DMS 273 treated with DMSO at 0.1 percent for 48 hours (cell line): ENCODE results near the gene GDF2.

Experiments
- DNase-seq: peaks from one replicate; lab custom pipeline; 2025; lab: John Stamatoyannopoulos, UW

Gene GDF2

GRCh38 chr10:47322300-47323061 is at the start of gene GDF2:
Gene GDF2 (plus strand): TSS chr10:47322454. CDS start chr10:47322669, 215 bp downstream.
- no peak for DNase-seq

GRCh38 chr10:47276071-47276470 is 46.2 kb upstream of the GDF2 start:
- DNase-seq, result no peak

- DNase-seq, result no peak
Observed at GRCh38 chr10:47276576-47277351, 45.5 kb upstream of the GDF2 start.

GRCh38 chr10:47277352-47278151 is 44.7 kb upstream of the GDF2 start:
- DNase-seq, result no peak

- DNase-seq, result no peak
Observed at GRCh38 chr10:47278152-47278473, 44.1 kb upstream of the GDF2 start.

GRCh38 chr10:47278720-47279119 is 43.5 kb upstream of the GDF2 start:
- no peak for DNase-seq

- DNase-seq, result no peak
Observed at GRCh38 chr10:47279276-47279675, 43.0 kb upstream of the GDF2 start.

- no peak for DNase-seq
Observed at GRCh38 chr10:47282005-47282656, 40.1 kb upstream of the GDF2 start.

- DNase-seq, result no peak
Observed at GRCh38 chr10:47282657-47283018, 39.6 kb upstream of the GDF2 start.

GRCh38 chr10:47283101-47283630 is 39.1 kb upstream of the GDF2 start:
- no peak for DNase-seq

GRCh38 chr10:47283848-47284247 is 38.4 kb upstream of the GDF2 start:
- DNase-seq, result no peak

GRCh38 chr10:47285381-47286115 is 36.7 kb upstream of the GDF2 start:
- no peak for DNase-seq

GRCh38 chr10:47286116-47286505 is 36.1 kb upstream of the GDF2 start:
- no peak for DNase-seq

- DNase-seq, result no peak
Observed at GRCh38 chr10:47286591-47287315, 35.5 kb upstream of the GDF2 start.

GRCh38 chr10:47287365-47287802 is 34.9 kb upstream of the GDF2 start:
- DNase-seq, result no peak

- no peak for DNase-seq
Observed at GRCh38 chr10:47287805-47288204, 34.4 kb upstream of the GDF2 start.

- no peak for DNase-seq
Observed at GRCh38 chr10:47288236-47288635, 34.0 kb upstream of the GDF2 start.

GRCh38 chr10:47288916-47289495 is 33.2 kb upstream of the GDF2 start:
- DNase-seq, result no peak

GRCh38 chr10:47289921-47290320 is 32.3 kb upstream of the GDF2 start:
- DNase-seq, result no peak

GRCh38 chr10:47290338-47290737 is 31.9 kb upstream of the GDF2 start:
- DNase-seq, result no peak
